Adrenal gland (tissue), 12 donors: Measurements from ENCODE around the gene ABCA5. TPM values are rescaled to one million over a fixed set of nuclear protein-coding genes. Genes with fewer than 3 reads are reported as not detected.

ENCODE experiments used
- DNase-seq, 7 donors: peaks; one replicate each; pipeline ENCODE4 v3.0.0-alpha.2; 2019 to 2020
- H3K27ac ChIP-seq, 5 donors: fragments of 200-600 bp; sonication (generic) in 4 of 5; 1 replicate in 3 of 5; 2 replicates in 2 of 5; pipeline versions ENCODE4 v1.5.1 to v1.8.0; 2016 to 2020; ENCODE audit warnings: mild to moderate bottlenecking in 1 of 5
- H3K27me3 ChIP-seq: fragments of 200-600 bp; 2 replicates; pipeline ENCODE4 v1.8.0; 2021
- H3K36me3 ChIP-seq, 2 donors: fragments of 200-600 bp; replicated peaks in 1 of 2; 1 replicate in 1 of 2; 2 replicates in 1 of 2; pipeline versions ENCODE4 v1.5.1 to v1.8.0; 2018 to 2022
- H3K4me1 ChIP-seq, 2 donors: fragments of 200-600 bp; replicated peaks in 1 of 2; 1 replicate in 1 of 2; 2 replicates in 1 of 2; pipeline versions ENCODE4 v1.5.1 to v1.8.0; 2018 to 2021
- H3K4me3 ChIP-seq, 4 donors: fragments of 200-600 bp; sonication (generic) in 3 of 4; one replicate each; pipeline ENCODE4 v1.5.1; 2016 to 2018
- H3K9me3 ChIP-seq, 3 donors: fragments of 200-600 bp; sonication (generic) in 1 of 3; replicated peaks in 1 of 3; 1 replicate in 2 of 3; 2 replicates in 1 of 3; pipeline versions ENCODE4 v1.5.1 to v1.8.0; 2016 to 2021
- POLR2A ChIP-seq, 2 donors: fragments of 450-650 bp; IDR thresholded peaks; one replicate each; pipeline ENCODE4 v1.6.1; 2017; ENCODE audit warnings: antibody characterized with exemption in 2 of 2, mild to moderate bottlenecking in 2 of 2, moderate library complexity in 1 of 2
- WGBS, 4 donors: extraction: QIAGEN DNeasy Blood & Tissue Kit in 2 of 4; methylation state at CpG; one replicate each; pipeline versions ENCODE4 v1.1.5 to v1.1.7; 2013 to 2017; 5-methylcytosine and 5-hydroxymethylcytosine counted together
- intact Hi-C, 2 donors: fragments of 100-400 bp; cut with DNase I; formaldehyde crosslinking; loops; one replicate each; pipeline versions ENCODE4 v1.14.1 to v1.15.0; 2022 to 2023
- polyA plus RNA-seq, 3 donors: library from polyadenylated mRNA; stranded (reverse); fragments of 200-250 nt in 2 of 3; fragments of 350-450 nt in 1 of 3; fragmentation: Illumina TruSeq in 1 of 3; extraction: RNeasy Lipid Tissue Mini Kit (QIAGEN cat#74804) in 1 of 3; gene quantifications; one replicate each; pipeline ENCODE4 v1.2.3, GENCODE V29; 2013 to 2014
- total RNA-seq, 9 donors: library from RNA; depleted of rRNA in 4 of 9; stranded (reverse); fragments of >200 nt in 4 of 9; fragments of 120-200 nt in 1 of 9; fragmentation: NEBNext Ultra II Directional in 1 of 9; extraction: Animal tissue kit (Norgen Biotek cat#: 25700) in 1 of 9; gene quantifications; one replicate each; pipeline versions ENCODE4 v1.1.0 to v1.2.4, GENCODE V29; 2013 to 2023
- TF ChIP-seq, protein P1 (sequence below), 6 experiments: fragments of 450-650 bp in 4 of 6; fragments of 200-600 bp in 2 of 6; sonication (generic) in 1 of 6; IDR thresholded peaks; 1 replicate in 5 of 6; 2 replicates in 1 of 6; pipeline versions ENCODE4 v1.5.1 to v1.8.0; 2016 to 2021; ENCODE audit warnings: antibody characterized with exemption in 6 of 6, mild to moderate bottlenecking in 2 of 6, moderate library complexity in 1 of 6
- donor health status: healthy with polysubstance abuse.
- donor health status: Bipolar disorder and iron deficiency.
- donor health status: DM: yes; HTN: yes; CAD: no.
- donor health status: DM: no; HTN: no; CAD: no.
- donor health status: DM: no; HTN: no; CAD: no.
- donor health status: DM: yes; HTN: yes; CAD: no.

ABCA5 gene
- total and polyA plus RNA-seq, 12 donors: 21.5 to 142 (median 40.7) TPM

GRCh38 chr17:69267219-69267618, 59.7 kb downstream of the ABCA5 start:
- intact Hi-C loops: no loop called here
- no peak overlapping the region for H3K4me3 ChIP-seq
- H3K27ac ChIP-seq: no peak overlapping the region
- WGBS, 4 donors: 79 to 98% (median 95%) methylated on average over 3 of the region's 3 CpGs
- H3K9me3 ChIP-seq: no peaks in the 10 kb centered on the region
- TF ChIP-seq, protein P1, sequence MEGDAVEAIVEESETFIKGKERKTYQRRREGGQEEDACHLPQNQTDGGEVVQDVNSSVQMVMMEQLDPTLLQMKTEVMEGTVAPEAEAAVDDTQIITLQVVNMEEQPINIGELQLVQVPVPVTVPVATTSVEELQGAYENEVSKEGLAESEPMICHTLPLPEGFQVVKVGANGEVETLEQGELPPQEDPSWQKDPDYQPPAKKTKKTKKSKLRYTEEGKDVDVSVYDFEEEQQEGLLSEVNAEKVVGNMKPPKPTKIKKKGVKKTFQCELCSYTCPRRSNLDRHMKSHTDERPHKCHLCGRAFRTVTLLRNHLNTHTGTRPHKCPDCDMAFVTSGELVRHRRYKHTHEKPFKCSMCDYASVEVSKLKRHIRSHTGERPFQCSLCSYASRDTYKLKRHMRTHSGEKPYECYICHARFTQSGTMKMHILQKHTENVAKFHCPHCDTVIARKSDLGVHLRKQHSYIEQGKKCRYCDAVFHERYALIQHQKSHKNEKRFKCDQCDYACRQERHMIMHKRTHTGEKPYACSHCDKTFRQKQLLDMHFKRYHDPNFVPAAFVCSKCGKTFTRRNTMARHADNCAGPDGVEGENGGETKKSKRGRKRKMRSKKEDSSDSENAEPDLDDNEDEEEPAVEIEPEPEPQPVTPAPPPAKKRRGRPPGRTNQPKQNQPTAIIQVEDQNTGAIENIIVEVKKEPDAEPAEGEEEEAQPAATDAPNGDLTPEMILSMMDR (IDR thresholded peaks at IDR 0.05): no peak
- no peak for TF ChIP-seq POLR2A (IDR thresholded peaks at IDR 0.05)
- no peaks in the 10 kb centered on the region for H3K4me1 ChIP-seq
- no peaks in the 10 kb centered on the region for H3K27me3 ChIP-seq
- no peak for DNase-seq
- no peaks in the 10 kb centered on the region for H3K36me3 ChIP-seq

DNA sequence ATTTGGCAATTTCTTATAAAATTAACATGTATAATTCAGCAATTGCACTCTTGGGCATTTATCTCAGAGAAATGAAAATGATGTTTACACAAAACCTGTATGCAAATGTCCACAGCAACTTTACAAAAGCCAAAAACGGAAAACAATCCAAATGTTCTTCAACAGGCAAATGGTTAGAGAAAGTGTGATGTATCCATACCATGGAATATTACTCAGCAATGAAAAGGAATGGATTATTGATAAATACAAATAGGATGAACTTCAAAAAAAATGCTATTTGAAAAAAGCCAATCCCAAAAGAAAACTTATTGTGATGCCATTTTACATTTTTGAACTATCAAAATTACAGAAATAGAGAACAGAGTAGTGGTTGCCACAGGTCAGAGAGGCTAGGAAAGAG, 61.1 kb downstream of the ABCA5 start:
- 94 to 98% (median 96%) methylated on average over 1 of the region's 1 CpG for WGBS, 4 donors
- H3K9me3 ChIP-seq: no peaks in the 10 kb centered on the region
- no peaks in the 10 kb centered on the region for H3K4me1 ChIP-seq
- intact Hi-C loops: no loop called here
- H3K4me3 ChIP-seq: no peak overlapping the region
- no peak for DNase-seq
- TF ChIP-seq, protein P1 (IDR thresholded peaks at IDR 0.05): no peak
- TF ChIP-seq POLR2A (IDR thresholded peaks at IDR 0.05): no peak
- no peak overlapping the region for H3K27ac ChIP-seq
- no peaks in the 10 kb centered on the region for H3K36me3 ChIP-seq
- H3K27me3 ChIP-seq: no peaks in the 10 kb centered on the region

DNA sequence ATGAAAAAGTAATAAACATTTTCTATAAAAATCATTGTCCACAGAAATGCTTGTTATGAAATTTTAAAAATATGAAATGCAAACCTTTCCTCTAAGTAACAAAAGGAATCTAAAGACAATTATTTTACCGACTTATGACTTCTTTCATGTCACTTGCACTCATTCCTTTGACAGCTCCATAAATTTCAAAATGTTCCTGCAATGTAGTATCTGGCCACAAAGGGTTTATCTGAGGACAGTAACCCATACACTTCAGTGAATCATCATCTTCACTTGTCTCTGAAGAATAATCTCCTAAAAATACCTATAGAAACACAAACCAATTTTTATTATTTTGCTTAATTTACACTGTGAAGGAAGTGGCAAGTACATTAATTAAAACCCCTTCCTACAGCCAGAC, 72.7 kb downstream of the ABCA5 start:
- intact Hi-C loops: no loop called here
- H3K4me1 ChIP-seq: no peaks in the 10 kb centered on the region
- TF ChIP-seq, protein P1 (IDR thresholded peaks at IDR 0.05): no peak
- TF ChIP-seq POLR2A (IDR thresholded peaks at IDR 0.05): no peak
- WGBS, 4 donors: 43 to 58% (median 49%) methylated on average over 1 of the region's 1 CpG
- H3K36me3 ChIP-seq: peaks cover 0 to 11% of the 10 kb centered on the region in 2 donors
- H3K27me3 ChIP-seq: no peaks in the 10 kb centered on the region
- no peak for DNase-seq
- no peak overlapping the region for H3K4me3 ChIP-seq
- no peaks in the 10 kb centered on the region for H3K9me3 ChIP-seq
- no peak overlapping the region for H3K27ac ChIP-seq

- intact Hi-C loops: no loop called here
- Histone ChIP-seq H3K36me3 (peaks cover 0 to 11% of the 10 kb centered on the region in 2 donors), H3K4me3 (no peak overlapping the region), H3K27me3 (no peaks in the 10 kb centered on the region), H3K4me1 (no peaks in the 10 kb centered on the region), H3K9me3 (no peaks in the 10 kb centered on the region), H3K27ac (no peak overlapping the region)
- WGBS, 4 donors: 91 to 93% (median 92%) methylated on average over 4 of the region's 4 CpGs
- no peak for TF ChIP-seq POLR2A (IDR thresholded peaks at IDR 0.05)
- TF ChIP-seq, protein P1 (IDR thresholded peaks at IDR 0.05): no peak
- DNase-seq: no peak
Measured at GRCh38 chr17:69250641-69251040, 76.3 kb downstream of the ABCA5 start.
